Transverse colon (tissue), 4 donors: Measurements from ENCODE around the gene KAT6B. TPM values are rescaled to one million over a fixed set of nuclear protein-coding genes. Genes with fewer than 3 reads are reported as not detected.

Experiments used
- DNase-seq: peaks from one replicate; pipeline ENCODE4 v3.0.0-alpha.2; 2019
- H3K27ac ChIP-seq, 4 donors: fragments of 200-600 bp; sonication (generic); 2 replicates each; pipeline ENCODE4 v1.5.1; 2016 to 2018; ENCODE audit warnings: inconsistent platforms in 4 of 4
- H3K27me3 ChIP-seq: fragments of 200-600 bp; sonication (generic); 2 replicates; pipeline ENCODE4 v1.5.1; 2017; ENCODE audit warnings: inconsistent platforms
- H3K36me3 ChIP-seq, 4 donors: fragments of 200-600 bp; sonication (generic); 2 replicates each; pipeline ENCODE4 v1.5.1; 2017 to 2019; ENCODE audit warnings: inconsistent platforms in 4 of 4
- H3K4me1 ChIP-seq, 4 donors: fragments of 200-600 bp; sonication (generic); 2 replicates each; pipeline ENCODE4 v1.5.1; 2017 to 2020; ENCODE audit warnings: inconsistent platforms in 4 of 4
- H3K4me3 ChIP-seq, 4 donors: fragments of 200-600 bp; sonication (generic); 1 replicate in 1 of 4; 2 replicates in 3 of 4; pipeline versions ENCODE4 v1.5.1 to v1.6.1; 2017 to 2019; ENCODE audit warnings: inconsistent platforms in 4 of 4
- H3K9me3 ChIP-seq, 2 donors: fragments of 200-600 bp; sonication (generic); 2 replicates each; pipeline ENCODE4 v1.5.1; 2017 to 2019; ENCODE audit warnings: inconsistent platforms in 2 of 2
- CTCF ChIP-seq, 5 experiments: fragments of 200-600 bp in 3 of 5; fragments of 450-650 bp in 2 of 5; sonication (generic) in 3 of 5; IDR thresholded peaks; 1 replicate in 2 of 5; 2 replicates in 3 of 5; pipeline ENCODE4 v1.5.1; 2016 to 2017; ENCODE audit warnings: antibody characterized with exemption in 5 of 5, inconsistent platforms in 3 of 5, mild to moderate bottlenecking in 2 of 5, moderate library complexity in 1 of 5
- EP300 ChIP-seq: sonication (generic); formaldehyde crosslinking; IDR thresholded peaks from one replicate; pipeline ENCODE4 v1.6.1; 2017; ENCODE audit warnings: antibody characterized with exemption, low read depth
- POLR2A ChIP-seq: fragments of 450-650 bp; IDR thresholded peaks from one replicate; pipeline ENCODE4 v1.6.1; 2016; ENCODE audit warnings: antibody characterized with exemption, mild to moderate bottlenecking, moderate library complexity
- POLR2AphosphoS5 ChIP-seq, 3 donors: sonication (generic); formaldehyde crosslinking; IDR thresholded peaks; one replicate each; pipeline ENCODE4 v1.6.1; 2016; ENCODE audit warnings: antibody characterized with exemption in 3 of 3
- WGBS, 2 donors: methylation state at CpG; one replicate each; pipeline ENCODE4 v1.1.5; 2018; ENCODE audit warnings: low coverage in 1 of 2; 5-methylcytosine and 5-hydroxymethylcytosine counted together
- in situ Hi-C, 4 donors: fragments of 200-750 bp; cut with MboI; loops; one replicate each; pipeline versions ENCODE4 v1.15.0 to v1.15.1; 2017; ENCODE audit warnings: low sequenced_read_pairs in 3 of 4, low pct_ligation_motif_present in 1 of 4, low pct_unique_long_range_greater_than_20kb in 1 of 4
- intact Hi-C: fragments of 100-400 bp; cut with DNase I; formaldehyde crosslinking; loops from one replicate; pipeline ENCODE4 v1.15.1; 2023; ENCODE audit warnings: low total_unique reads
- total RNA-seq, 4 donors: library from RNA; depleted of rRNA; stranded (reverse); fragments of >200 nt; gene quantifications; one replicate each; pipeline ENCODE4 v1.1.0, GENCODE V29; 2016

The KAT6B gene
- total RNA-seq, 4 donors from 2014 or later: 27.3 to 67.0 (median 54.9) TPM

GRCh38 chr10:75003891-75004290 lies 177.5 kb downstream of the KAT6B start:
- Histone ChIP-seq H3K27me3 (no peaks in the 10 kb centered on the region), H3K4me3 (no peak overlapping the region), H3K4me1 (peaks cover 0 to 4% (median 0%) of the 10 kb centered on the region in 4 donors), H3K27ac (no peak overlapping the region), H3K9me3 (no peaks in the 10 kb centered on the region), H3K36me3 (peaks cover 0 to 2% (median 0%) of the 10 kb centered on the region in 4 donors)
- in situ Hi-C loops (loop anchor here in 1 of 4 donors (25.0 kb wide), 1 partner anchor 742 kb away; no protein-coding TSS in a partner anchor), intact Hi-C loops (no loop called here)
- no peak for DNase-seq
- no peak for TF ChIP-seq EP300
- no peak for TF ChIP-seq POLR2A
- no peak for TF ChIP-seq POLR2AphosphoS5 (IDR thresholded peaks at IDR 0.05)
- no peak for TF ChIP-seq CTCF (IDR thresholded peaks at IDR 0.05)
- 70 to 83% methylated on average over 2 of the region's 2 CpGs for WGBS, 2 donors

GRCh38 chr10:75007646-75008045 lies 181.2 kb downstream of the KAT6B start:
- no peak for DNase-seq
- no peaks in the 10 kb centered on the region for H3K27me3 ChIP-seq
- H3K4me3 ChIP-seq: no peak overlapping the region
- TF ChIP-seq POLR2AphosphoS5 (IDR thresholded peaks at IDR 0.05): no peak
- TF ChIP-seq POLR2A: no peak
- intact Hi-C loops (no loop called here), in situ Hi-C loops (loop anchor here in 1 of 4 donors (25.0 kb wide), 1 partner anchor 745 kb away; no protein-coding TSS in a partner anchor)
- no peaks in the 10 kb centered on the region for H3K9me3 ChIP-seq
- no peaks in the 10 kb centered on the region for H3K36me3 ChIP-seq
- 72 to 77% methylated on average over 2 of the region's 2 CpGs for WGBS, 2 donors
- H3K27ac ChIP-seq: no peak overlapping the region
- H3K4me1 ChIP-seq: peaks cover 0 to 4% (median 0%) of the 10 kb centered on the region in 4 donors

GRCh38 chr10:75008952-75009351 lies 182.6 kb downstream of the KAT6B start:
- Histone ChIP-seq H3K27ac (no peak overlapping the region), H3K4me1 (peaks cover 0 to 9% (median 0%) of the 10 kb centered on the region in 4 donors), H3K36me3 (no peaks in the 10 kb centered on the region), H3K4me3 (no peak overlapping the region), H3K9me3 (no peaks in the 10 kb centered on the region), H3K27me3 (no peaks in the 10 kb centered on the region)
- in situ Hi-C loops (loop anchor here in 1 of 4 donors (25.0 kb wide), 1 partner anchor 747 kb away; no protein-coding TSS in a partner anchor), intact Hi-C loops (no loop called here)
- no peak for DNase-seq
- WGBS, 2 donors: 64 to 74% methylated on average over 1 of the region's 1 CpG
- no peak for TF ChIP-seq CTCF (IDR thresholded peaks at IDR 0.05)
- TF ChIP-seq POLR2A: no peak
- TF ChIP-seq POLR2AphosphoS5 (IDR thresholded peaks at IDR 0.05): no peak
- TF ChIP-seq EP300: no peak

- H3K4me3 ChIP-seq: no peak overlapping the region
- no peak for DNase-seq
- intact Hi-C loops: no loop called here
- WGBS, 2 donors: 92 to 93% methylated on average over 2 to 5 of the region's 5 CpGs
- no peaks in the 10 kb centered on the region for H3K9me3 ChIP-seq
- H3K27me3 ChIP-seq: no peaks in the 10 kb centered on the region
- no peaks in the 10 kb centered on the region for H3K36me3 ChIP-seq
- TF ChIP-seq POLR2AphosphoS5 (IDR thresholded peaks at IDR 0.05) (no peak), CTCF (IDR thresholded peaks at IDR 0.05) (no peak), POLR2A (no peak), EP300 (no peak)
- H3K4me1 ChIP-seq: peaks cover 0 to 13% (median 0%) of the 10 kb centered on the region in 4 donors
- in situ Hi-C loops: loop anchor here in 1 of 4 donors (25.0 kb wide), 1 partner anchor 747 kb away; no protein-coding TSS in a partner anchor
- H3K27ac ChIP-seq: no peak overlapping the region
Observed at GRCh38 chr10:75009426-75009825, 183.0 kb downstream of the KAT6B start.
